HAP-1 (cell line): ENCODE data around the gene ADGRL3.
A peak's percentile ranks its signal among the peaks of the same experiment; 100 is the strongest.

Experiments
- DNase-seq, 2 experiments: peaks; one replicate each; pipeline ENCODE4 v3.0.0-alpha.2; 2016 to 2020; ENCODE audit warnings: low spot score in 2 of 2
- H3K27me3 ChIP-seq: fragments of 250-450 bp; sonication (Bioruptor Pico); 2 replicates; pipeline ENCODE4 v1.5.1; 2020; ENCODE audit warnings: low read depth, mild to moderate bottlenecking, moderate library complexity
- H3K36me3 ChIP-seq: fragments of 250-450 bp; sonication (Bioruptor Pico); replicated peaks from 2 replicates; pipeline ENCODE4 v1.5.1; 2020; ENCODE audit warnings: mild to moderate bottlenecking
- H3K4me1 ChIP-seq: fragments of 250-450 bp; sonication (Bioruptor Pico); 2 replicates; pipeline ENCODE4 v1.5.1; 2020; ENCODE audit warnings: mild to moderate bottlenecking
- H3K4me3 ChIP-seq: fragments of 250-450 bp; sonication (Bioruptor Pico); 2 replicates; pipeline ENCODE4 v1.5.1; 2020; ENCODE audit warnings: mild to moderate bottlenecking, moderate library complexity
- H3K9me3 ChIP-seq: fragments of 250-450 bp; sonication (Bioruptor Pico); 2 replicates; pipeline ENCODE4 v1.5.1; 2020; ENCODE audit warnings: mild to moderate bottlenecking, moderate library complexity
- in situ Hi-C: fragments of 300-500 bp; cut with MboI; formaldehyde crosslinking; loops from 3 replicates; pipeline ENCODE4 v1.14.3; 2020; ENCODE audit warnings: low sequenced_read_pairs, inconsistent platforms, mixed read lengths

The ADGRL3 gene

DNA sequence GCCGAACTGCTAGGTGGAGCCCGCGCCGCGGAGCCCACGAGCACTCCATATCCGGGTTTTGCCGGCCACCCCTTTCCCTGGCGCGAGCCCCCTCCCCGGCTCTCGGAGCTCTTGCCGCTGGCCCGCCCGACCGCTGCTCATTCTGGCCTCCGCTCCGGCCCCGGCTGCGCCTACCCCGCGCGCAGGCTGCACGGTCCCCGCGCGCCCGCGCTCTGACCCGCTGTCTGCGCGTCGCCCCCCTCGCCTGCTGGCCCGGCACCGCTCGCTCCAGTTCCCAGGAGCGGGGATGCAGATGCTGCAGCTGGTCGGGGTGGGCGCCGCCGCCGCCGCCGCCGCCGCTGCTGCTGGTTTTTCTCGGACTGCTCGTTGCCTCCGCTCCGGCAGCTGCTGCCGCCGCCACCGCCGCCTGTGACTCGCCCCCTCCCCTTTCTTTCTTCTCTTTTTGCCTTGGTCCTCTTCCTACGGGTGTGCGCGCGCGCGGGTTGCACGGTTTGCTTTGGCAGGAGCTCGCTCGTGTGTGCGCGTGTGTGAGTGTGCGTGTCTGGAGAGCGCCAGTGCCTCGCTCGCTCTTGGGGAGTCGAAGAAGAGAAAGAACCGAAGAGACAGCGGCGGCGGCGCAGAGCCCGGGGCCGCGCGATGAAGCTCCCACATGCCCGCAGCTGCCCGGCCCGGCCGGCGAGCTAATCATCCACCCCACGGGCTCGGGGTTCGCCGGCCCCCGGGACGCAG is at the start of gene ADGRL3:
Gene ADGRL3 (plus strand): TSS at position 140 of the 729 bp plus-strand sequence.
- peak; percentile 55 to 81 for DNase-seq
- Histone ChIP-seq H3K4me1 (peaks cover 14% of the 10 kb centered on the region), H3K27me3 (no peaks in the 10 kb centered on the region; the same call in 1 of the 2 replicates)

DNA sequence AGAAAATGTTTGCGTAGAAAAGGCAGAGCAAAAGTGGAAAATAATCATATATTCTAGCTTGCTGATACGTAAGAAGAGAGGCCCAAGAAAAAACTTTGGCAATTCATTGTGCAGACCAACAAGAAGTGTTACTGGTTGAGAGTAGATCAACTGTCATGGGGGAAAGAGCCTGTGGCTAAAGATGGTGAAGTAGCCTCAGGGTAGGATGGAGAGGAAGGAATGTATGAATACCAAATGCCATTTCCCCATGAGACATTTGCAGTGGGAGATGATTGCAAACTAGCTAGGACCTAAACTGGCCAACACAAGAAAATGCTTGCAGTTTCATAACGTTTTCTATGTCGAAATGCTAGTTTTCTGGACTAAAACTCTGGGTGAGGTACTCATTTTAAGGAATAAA is 47.7 kb upstream of the ADGRL3 start:
- Histone ChIP-seq H3K36me3 (no peaks in the 10 kb centered on the region), H3K27me3 (no peaks in the 10 kb centered on the region), H3K9me3 (no peaks in the 10 kb centered on the region), H3K4me3 (no peak overlapping the region), H3K4me1 (no peaks in the 10 kb centered on the region; the same call in 1 of the 2 replicates)
- DNase-seq: no peak
- in situ Hi-C loops: no loop called here

More for the DNA sequence above, at the start of gene ADGRL3:
- Histone ChIP-seq H3K36me3 (no peaks in the 10 kb centered on the region), H3K9me3 (no peaks in the 10 kb centered on the region), H3K4me3 (peak within 1 kb of the TSS; percentile 58)
- in situ Hi-C loops: no loop called here

- DNase-seq: no peak
- H3K4me3 ChIP-seq: no peak overlapping the region
- in situ Hi-C loops: no loop called here
- no peaks in the 10 kb centered on the region for H3K27me3 ChIP-seq
- no peaks in the 10 kb centered on the region for H3K9me3 ChIP-seq
- H3K4me1 ChIP-seq: no peaks in the 10 kb centered on the region; the same call in 1 of the 2 replicates
- no peaks in the 10 kb centered on the region for H3K36me3 ChIP-seq
Observed at GRCh38 chr4:61160478-61160877, 39.6 kb upstream of the ADGRL3 start.

GRCh38 chr4:61162116-61162515 is 38.0 kb upstream of the ADGRL3 start:
- Histone ChIP-seq H3K36me3 (no peaks in the 10 kb centered on the region), H3K27me3 (no peaks in the 10 kb centered on the region), H3K4me1 (no peaks in the 10 kb centered on the region), H3K9me3 (no peaks in the 10 kb centered on the region), H3K4me3 (no peak overlapping the region)
- DNase-seq: no peak
- in situ Hi-C loops: no loop called here

GRCh38 chr4:61173799-61174198 is 26.3 kb upstream of the ADGRL3 start:
- DNase-seq: no peak
- in situ Hi-C loops: no loop called here
- H3K4me3 ChIP-seq: no peak overlapping the region

DNA sequence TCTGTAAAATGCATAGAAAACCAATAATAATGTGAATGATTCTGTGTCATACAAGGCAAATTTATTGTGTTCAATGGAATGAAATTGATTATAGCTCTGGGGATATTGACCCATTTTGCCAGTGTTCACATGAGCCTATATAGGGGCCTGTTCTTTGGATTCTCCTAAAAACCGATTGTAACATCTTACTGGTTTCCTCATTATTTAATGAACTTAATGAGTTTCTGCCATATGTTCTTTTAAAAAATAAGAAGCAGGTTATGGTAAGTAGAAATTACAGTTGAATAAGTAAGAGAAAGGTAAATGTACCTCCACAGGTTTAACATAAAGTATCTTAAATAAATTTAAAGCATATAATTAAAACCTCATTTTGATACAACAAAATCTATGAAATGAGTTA is 24.6 kb upstream of the ADGRL3 start:
- no peak overlapping the region for H3K4me3 ChIP-seq
- DNase-seq: no peak
- no peaks in the 10 kb centered on the region for H3K36me3 ChIP-seq
- H3K27me3 ChIP-seq: no peaks in the 10 kb centered on the region
- H3K9me3 ChIP-seq: no peaks in the 10 kb centered on the region
- in situ Hi-C loops: no loop called here
- no peaks in the 10 kb centered on the region for H3K4me1 ChIP-seq

More at GRCh38 chr4:61173799-61174198, 26.3 kb upstream of the ADGRL3 start:
- no peaks in the 10 kb centered on the region for H3K4me1 ChIP-seq
- H3K27me3 ChIP-seq: no peaks in the 10 kb centered on the region
- H3K9me3 ChIP-seq: no peaks in the 10 kb centered on the region
- H3K36me3 ChIP-seq: no peaks in the 10 kb centered on the region

DNA sequence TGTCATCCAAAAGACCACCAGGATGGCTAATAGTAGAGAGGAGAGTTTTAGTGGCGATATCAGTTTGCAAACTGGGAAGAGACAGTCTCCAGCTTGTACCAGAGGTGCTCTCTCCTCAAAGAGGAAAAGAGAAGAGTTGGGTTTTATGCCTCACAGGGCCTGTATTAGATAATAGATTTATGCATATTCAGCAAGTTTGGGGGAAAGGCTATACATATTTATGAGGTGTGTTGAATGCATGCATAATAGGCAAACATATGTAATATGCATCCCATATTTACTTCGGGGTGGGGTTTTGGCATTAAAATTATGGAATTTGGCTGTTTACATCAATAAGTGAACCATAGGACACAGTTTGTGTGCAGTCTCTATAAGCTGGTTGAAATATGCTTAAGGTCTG is 22.8 kb upstream of the ADGRL3 start:
- Histone ChIP-seq H3K4me3 (no peak overlapping the region), H3K9me3 (no peaks in the 10 kb centered on the region), H3K27me3 (no peaks in the 10 kb centered on the region), H3K36me3 (no peaks in the 10 kb centered on the region), H3K4me1 (no peaks in the 10 kb centered on the region)
- DNase-seq: no peak
- in situ Hi-C loops: no loop called here

DNA sequence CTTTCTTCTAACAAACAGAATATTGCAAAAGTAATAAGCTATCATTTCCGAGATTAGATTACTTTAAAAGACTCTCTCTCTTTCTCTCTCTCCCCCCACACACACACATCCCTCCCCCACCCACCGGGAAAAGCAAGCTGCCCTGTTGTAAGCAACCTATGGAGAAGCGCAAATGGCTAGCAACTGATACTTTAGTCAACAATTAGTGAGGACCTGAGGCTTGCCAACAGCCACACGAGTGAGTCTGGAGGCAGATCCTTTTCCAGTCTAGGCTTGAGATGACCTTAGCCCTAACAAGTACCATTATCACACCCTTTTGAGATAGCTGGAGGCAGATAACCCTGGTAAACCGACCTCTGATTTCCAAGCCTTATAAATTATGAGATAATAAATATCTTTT is 19.7 kb upstream of the ADGRL3 start:
- Histone ChIP-seq H3K9me3 (no peaks in the 10 kb centered on the region), H3K4me3 (no peak overlapping the region), H3K27me3 (no peaks in the 10 kb centered on the region), H3K4me1 (no peaks in the 10 kb centered on the region), H3K36me3 (no peaks in the 10 kb centered on the region)
- in situ Hi-C loops: no loop called here
- DNase-seq: no peak

- H3K4me3 ChIP-seq: no peak overlapping the region
- H3K4me1 ChIP-seq: no peaks in the 10 kb centered on the region
- no peaks in the 10 kb centered on the region for H3K9me3 ChIP-seq
- no peaks in the 10 kb centered on the region for H3K36me3 ChIP-seq
- H3K27me3 ChIP-seq: no peaks in the 10 kb centered on the region
- in situ Hi-C loops: no loop called here
- DNase-seq: no peak
Observed at GRCh38 chr4:61182915-61183314, 17.2 kb upstream of the ADGRL3 start.

DNA sequence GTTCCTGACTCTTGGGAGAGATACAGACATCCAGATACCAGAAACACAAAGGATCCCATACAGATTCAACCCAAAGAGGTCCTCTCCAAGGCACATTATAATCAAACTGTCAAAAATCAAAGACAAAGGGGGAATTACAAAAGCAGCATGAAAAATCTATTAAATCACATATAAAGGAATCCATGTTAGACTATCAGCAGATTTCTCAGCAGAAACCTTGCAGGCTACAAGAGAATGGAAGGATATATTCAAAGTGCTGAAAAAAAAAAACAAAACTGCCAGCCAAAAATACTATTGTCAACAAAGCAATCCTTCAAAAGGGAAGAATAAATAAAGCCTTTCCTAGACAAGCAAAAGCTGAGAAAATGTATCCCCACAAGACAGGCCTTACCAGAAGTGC is 14.8 kb upstream of the ADGRL3 start:
- DNase-seq: no peak
- in situ Hi-C loops: no loop called here
- no peaks in the 10 kb centered on the region for H3K27me3 ChIP-seq
- H3K9me3 ChIP-seq: no peaks in the 10 kb centered on the region
- no peaks in the 10 kb centered on the region for H3K4me1 ChIP-seq
- H3K36me3 ChIP-seq: no peaks in the 10 kb centered on the region
- H3K4me3 ChIP-seq: no peak overlapping the region

DNA sequence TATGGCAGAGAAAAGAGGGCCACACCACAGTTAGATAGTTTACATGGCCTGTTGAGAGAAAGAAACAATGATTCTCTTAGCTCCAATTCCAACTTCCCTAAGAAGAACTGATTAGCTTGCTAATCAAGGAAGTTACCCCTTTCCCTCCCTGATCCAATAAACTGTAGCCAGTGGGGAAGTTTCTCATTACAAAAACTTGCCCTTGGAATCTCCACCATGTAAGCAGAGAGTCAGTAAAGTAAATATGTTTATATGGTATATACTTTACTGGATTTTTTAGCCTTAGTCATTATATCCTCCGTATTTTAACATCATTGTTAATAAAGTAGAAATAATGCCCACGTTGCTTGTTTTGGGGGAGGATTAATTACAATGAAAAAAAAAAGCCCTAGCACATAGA is 7.7 kb upstream of the ADGRL3 start:
- H3K4me3 ChIP-seq: no peak overlapping the region
- H3K9me3 ChIP-seq: no peaks in the 10 kb centered on the region
- no peaks in the 10 kb centered on the region for H3K27me3 ChIP-seq
- in situ Hi-C loops: no loop called here
- DNase-seq: no peak
- H3K36me3 ChIP-seq: no peaks in the 10 kb centered on the region
- no peaks in the 10 kb centered on the region for H3K4me1 ChIP-seq

- Histone ChIP-seq H3K9me3 (no peaks in the 10 kb centered on the region), H3K4me3 (no peak overlapping the region), H3K36me3 (no peaks in the 10 kb centered on the region), H3K27me3 (no peaks in the 10 kb centered on the region; the same call in 1 of the 2 replicates), H3K4me1 (no peaks in the 10 kb centered on the region)
- in situ Hi-C loops: no loop called here
- DNase-seq: no peak
Observed at GRCh38 chr4:61193863-61194262, 6.3 kb upstream of the ADGRL3 start.

DNA sequence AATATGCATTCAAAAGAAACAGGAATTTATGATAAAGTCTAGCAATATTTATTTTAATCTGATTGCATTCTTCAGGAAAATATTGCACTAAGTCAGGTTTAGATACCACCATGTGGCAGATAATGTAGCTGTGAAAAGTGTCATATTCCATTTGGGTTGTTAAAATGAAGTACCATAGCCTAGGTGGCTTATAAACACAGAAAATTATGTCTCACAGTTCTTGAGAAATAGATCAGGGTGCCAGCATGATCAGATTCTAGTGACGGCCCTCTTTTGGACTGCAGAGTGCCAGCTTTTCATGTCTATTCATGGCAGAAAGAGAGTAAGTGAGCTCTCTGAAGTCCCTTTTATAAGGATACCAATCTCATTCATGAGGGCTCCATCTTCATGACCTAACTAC is 5.6 kb upstream of the ADGRL3 start:
- Histone ChIP-seq H3K4me1 (no peaks in the 10 kb centered on the region), H3K36me3 (no peaks in the 10 kb centered on the region), H3K9me3 (no peaks in the 10 kb centered on the region), H3K27me3 (no peaks in the 10 kb centered on the region; the same call in 1 of the 2 replicates), H3K4me3 (no peak overlapping the region)
- DNase-seq: no peak
- in situ Hi-C loops: no loop called here

DNA sequence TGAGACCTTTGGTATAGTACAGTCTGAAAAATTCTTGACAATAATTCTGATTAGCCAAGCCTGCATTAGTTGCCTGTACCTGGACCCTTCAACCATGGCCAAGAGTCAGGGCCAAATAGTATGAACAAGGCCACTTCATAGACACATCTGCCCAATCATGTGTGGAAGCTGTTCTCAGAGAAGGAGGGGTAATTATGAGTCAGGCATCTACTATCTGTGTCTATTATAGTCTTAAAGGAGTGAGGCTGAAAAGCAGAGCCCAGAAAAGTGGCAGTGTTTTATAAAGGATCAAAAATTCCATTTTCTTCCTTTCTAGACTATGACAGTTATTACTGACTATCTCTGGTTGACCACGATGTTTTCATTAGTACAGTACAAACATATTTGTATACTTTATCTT is 5.0 kb upstream of the ADGRL3 start:
- H3K9me3 ChIP-seq: no peaks in the 10 kb centered on the region
- no peak for DNase-seq
- no peaks in the 10 kb centered on the region for H3K36me3 ChIP-seq
- no peak overlapping the region for H3K4me3 ChIP-seq
- H3K27me3 ChIP-seq: no peaks in the 10 kb centered on the region; the same call in 1 of the 2 replicates
- in situ Hi-C loops: no loop called here
- H3K4me1 ChIP-seq: no peaks in the 10 kb centered on the region

DNA sequence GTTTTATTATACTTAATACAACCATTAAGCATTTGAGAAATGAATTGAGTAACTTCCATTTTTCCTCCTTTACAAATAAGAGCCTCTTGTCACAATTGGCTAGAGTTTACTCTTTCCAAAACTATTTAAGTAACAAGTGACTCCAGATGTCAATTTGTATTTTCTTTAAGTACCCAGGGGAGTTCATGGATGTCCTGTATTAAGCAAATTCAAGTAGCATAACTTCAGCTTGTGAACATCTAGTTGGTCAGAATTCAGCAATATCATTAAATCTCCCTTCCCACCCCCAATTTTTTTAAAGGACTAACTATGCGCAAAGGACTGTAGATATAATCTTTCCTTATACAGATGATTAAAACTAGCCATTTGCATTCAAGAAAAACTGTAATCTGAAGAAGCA is 1.4 kb upstream of the ADGRL3 start:
- Histone ChIP-seq H3K36me3 (no peaks in the 10 kb centered on the region), H3K9me3 (no peaks in the 10 kb centered on the region), H3K27me3 (no peaks in the 10 kb centered on the region; the same call in 1 of the 2 replicates), H3K4me3 (no peak overlapping the region), H3K4me1 (peaks cover 4% of the 10 kb centered on the region; the same call in 1 of the 2 replicates)
- in situ Hi-C loops: no loop called here
- DNase-seq: no peak
